Activated CD4-positive, alpha-beta T cell treated with anti-CD3 and anti-CD28 coated beads, Interleukin-2, amount 10 ng/mL, durations not matched to agents 7 days and 5 days (primary cell): ENCODE data around the gene SEMA3A. TPM values are rescaled to one million over a fixed set of nuclear protein-coding genes. Genes with fewer than 3 reads are reported as not detected.

Experiments
- CTCF ChIA-PET: fragments of 350-600 bp; sonication (Branson Sonifier 250); formaldehyde crosslinking; loops from one replicate; lab custom pipeline; 2021; ENCODE audit warnings: antibody characterized with exemption; lab: Charles Lee
- POLR2A ChIA-PET: fragments of 350-600 bp; sonication (Branson Sonifier 250); formaldehyde crosslinking; loops from one replicate; lab custom pipeline; 2021; ENCODE audit warnings: antibody characterized with exemption; lab: Charles Lee
- DNase-seq: peaks from one replicate; pipeline ENCODE4 v3.0.0-alpha.2; 2020
- H3K27ac Mint-ChIP-seq: one replicate; pipeline ENCODE4 v1.8.0; 2021; ENCODE audit warnings: mild to moderate bottlenecking, moderate library complexity, mixed read lengths
- H3K27me3 Mint-ChIP-seq: one replicate; pipeline ENCODE4 v1.8.0; 2021; ENCODE audit warnings: mixed read lengths
- H3K36me3 Mint-ChIP-seq: one replicate; pipeline ENCODE4 v1.8.0; 2021; ENCODE audit warnings: low read depth, mixed read lengths
- H3K4me1 Mint-ChIP-seq: one replicate; pipeline ENCODE4 v1.8.0; 2021; ENCODE audit warnings: mixed read lengths
- H3K4me3 Mint-ChIP-seq: one replicate; pipeline ENCODE4 v1.8.0; 2021; ENCODE audit warnings: mild to moderate bottlenecking, moderate library complexity, mixed read lengths
- H3K9me3 Mint-ChIP-seq: one replicate; pipeline ENCODE4 v1.8.0; 2021; ENCODE audit warnings: mixed read lengths
- total RNA-seq, 2 experiments: library from RNA; stranded (reverse); gene quantifications; one replicate each; pipeline ENCODE4 v1.2.3, GENCODE V29; 2021

Gene SEMA3A
- total RNA-seq, 2 experiments from 2014 or later: 1.3 to 1.4 TPM

- no peak for DNase-seq
- Mint-ChIP-seq H3K36me3 (no peaks in the 10 kb centered on the region), H3K4me1 (no peaks in the 10 kb centered on the region), H3K27me3 (no peaks in the 10 kb centered on the region), H3K27ac (no peak overlapping the region), H3K9me3 (no peaks in the 10 kb centered on the region), H3K4me3 (no peak overlapping the region)
- POLR2A ChIA-PET: no interaction called here
- CTCF ChIA-PET: no interaction called here
Measured at GRCh38 chr7:83984076-83984475, 210.5 kb downstream of the SEMA3A start.

DNA sequence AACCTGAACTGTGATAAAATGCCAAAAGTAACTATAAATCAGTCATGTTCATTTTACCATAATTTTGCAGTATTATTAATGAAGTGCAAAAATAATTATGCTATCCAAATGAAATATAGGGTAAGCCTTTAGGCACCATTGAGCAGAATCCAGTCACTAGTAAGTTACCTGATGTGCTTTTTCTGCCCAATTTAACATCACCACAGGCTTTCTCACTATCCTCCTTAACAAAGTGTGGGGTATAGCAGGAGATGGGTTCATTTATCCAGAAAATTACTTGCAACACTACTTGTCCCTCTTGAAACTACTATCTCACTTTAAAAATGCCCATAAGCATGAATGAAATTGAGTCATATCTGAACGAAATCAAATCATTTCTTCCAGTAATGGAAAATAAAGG lies 211.0 kb downstream of the SEMA3A start:
- Mint-ChIP-seq H3K36me3 (no peaks in the 10 kb centered on the region), H3K4me3 (no peak overlapping the region), H3K9me3 (no peaks in the 10 kb centered on the region), H3K27ac (no peak overlapping the region), H3K4me1 (no peaks in the 10 kb centered on the region), H3K27me3 (no peaks in the 10 kb centered on the region)
- ChIA-PET POLR2A (no interaction called here), CTCF (no interaction called here)
- DNase-seq: no peak

DNA sequence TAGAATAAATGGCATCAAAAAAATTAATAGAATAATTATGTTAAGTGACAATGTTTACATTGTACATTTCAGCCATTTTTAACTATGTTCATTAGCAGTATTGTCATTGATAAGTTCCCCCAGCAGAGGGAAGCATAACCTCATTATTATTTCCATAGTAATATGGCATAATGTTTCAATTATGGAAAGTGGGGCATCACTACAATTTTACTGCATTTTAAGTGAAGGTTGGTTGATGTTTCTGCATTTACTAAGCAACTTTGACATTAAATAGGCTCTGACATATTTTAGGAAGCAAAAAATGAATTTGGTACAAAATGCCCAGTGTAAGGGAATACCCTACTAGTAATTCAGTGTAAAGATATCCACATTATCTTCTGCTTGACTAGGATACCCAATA lies 218.3 kb downstream of the SEMA3A start:
- H3K36me3 Mint-ChIP-seq: no peaks in the 10 kb centered on the region
- no peaks in the 10 kb centered on the region for H3K27me3 Mint-ChIP-seq
- no peak overlapping the region for H3K4me3 Mint-ChIP-seq
- peaks cover 2% of the 10 kb centered on the region for H3K4me1 Mint-ChIP-seq
- no peak overlapping the region for H3K27ac Mint-ChIP-seq
- no peaks in the 10 kb centered on the region for H3K9me3 Mint-ChIP-seq
- peak; percentile 48 for DNase-seq
- ChIA-PET CTCF (no interaction called here), POLR2A (no interaction called here)

DNA sequence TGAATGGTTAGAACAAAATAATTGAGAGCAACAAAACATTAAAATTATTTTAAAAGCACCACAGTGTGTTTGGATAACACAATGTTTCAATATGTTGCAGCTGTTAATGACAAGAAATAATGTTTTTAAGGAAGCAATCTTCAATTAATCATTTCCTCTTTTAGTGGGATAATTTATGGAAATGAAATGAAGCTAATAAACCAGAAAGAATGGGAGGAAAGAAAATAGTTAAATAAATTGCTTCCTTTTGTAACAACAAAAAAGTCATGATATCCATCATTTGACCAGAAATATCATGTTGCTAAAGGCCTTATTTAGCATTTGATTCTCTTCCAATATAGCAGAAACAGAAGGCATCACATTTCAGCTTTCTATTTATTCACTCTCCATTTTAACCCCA lies 224.5 kb downstream of the SEMA3A start:
- CTCF ChIA-PET: no interaction called here
- DNase-seq: no peak
- Mint-ChIP-seq H3K27me3 (no peaks in the 10 kb centered on the region), H3K4me3 (no peak overlapping the region), H3K27ac (no peak overlapping the region), H3K4me1 (no peaks in the 10 kb centered on the region), H3K36me3 (no peaks in the 10 kb centered on the region), H3K9me3 (no peaks in the 10 kb centered on the region)
- POLR2A ChIA-PET: no interaction called here

DNA sequence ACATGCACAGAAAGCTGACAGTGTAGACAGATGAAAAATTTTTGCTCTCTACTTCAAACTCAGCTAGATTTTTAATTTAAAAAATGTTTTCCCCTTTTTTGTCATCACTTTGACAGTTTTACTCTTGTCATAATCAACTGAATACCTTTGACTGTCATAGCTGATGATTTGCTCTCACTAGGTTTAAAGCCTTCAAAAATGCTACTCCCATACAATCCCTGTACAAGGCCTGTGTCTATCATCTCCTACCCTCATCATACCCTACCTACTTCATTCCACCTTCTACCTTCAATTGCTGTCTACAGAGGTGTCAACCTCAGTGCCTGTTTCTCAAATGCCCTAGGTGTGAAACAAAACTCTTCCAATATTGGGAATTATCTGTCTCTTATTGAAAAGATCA lies 230.3 kb downstream of the SEMA3A start:
- no peak for DNase-seq
- ChIA-PET CTCF (no interaction called here), POLR2A (no interaction called here)

DNA sequence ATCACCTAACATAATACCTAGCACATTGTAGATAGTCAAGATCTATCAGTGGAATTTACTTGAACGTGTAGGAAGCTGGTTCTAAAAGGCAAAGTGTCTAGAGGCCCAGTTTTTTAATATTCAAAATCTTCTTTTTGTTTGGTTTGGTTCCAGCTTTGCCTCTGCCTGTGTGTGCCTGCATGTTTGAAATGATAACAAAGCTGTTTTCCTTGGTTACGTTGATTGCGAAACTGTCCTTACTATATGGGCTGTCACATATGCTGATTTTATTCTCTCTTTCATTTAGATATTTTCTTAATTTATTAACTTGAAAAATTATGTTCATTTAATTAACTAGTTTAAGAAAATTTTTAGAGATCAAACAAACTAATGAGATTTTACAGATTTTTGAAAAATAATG lies 237.3 kb downstream of the SEMA3A start:
- DNase-seq: no peak
- peaks cover 4% of the 10 kb centered on the region for H3K27me3 Mint-ChIP-seq
- no peaks in the 10 kb centered on the region for H3K9me3 Mint-ChIP-seq
- CTCF ChIA-PET: interaction anchor here (1.3 kb wide), 1 partner anchor 21 kb away, joined by 3 read pairs; no protein-coding TSS in a partner anchor
- H3K4me3 Mint-ChIP-seq: no peak overlapping the region
- no peak overlapping the region for H3K27ac Mint-ChIP-seq
- no peaks in the 10 kb centered on the region for H3K4me1 Mint-ChIP-seq
- H3K36me3 Mint-ChIP-seq: no peaks in the 10 kb centered on the region
- POLR2A ChIA-PET: no interaction called here

More for the DNA sequence above, 230.3 kb downstream of the SEMA3A start:
- Mint-ChIP-seq H3K27me3 (no peaks in the 10 kb centered on the region), H3K9me3 (no peaks in the 10 kb centered on the region), H3K4me3 (no peak overlapping the region), H3K27ac (peak overlapping the region; percentile 13), H3K4me1 (no peaks in the 10 kb centered on the region), H3K36me3 (no peaks in the 10 kb centered on the region)

GRCh38 chr7:83956104-83956503 lies 238.5 kb downstream of the SEMA3A start:
- ChIA-PET POLR2A (no interaction called here), CTCF (no interaction called here)
- no peak for DNase-seq
- H3K36me3 Mint-ChIP-seq: no peaks in the 10 kb centered on the region
- H3K27me3 Mint-ChIP-seq: peaks cover 4% of the 10 kb centered on the region
- no peak overlapping the region for H3K4me3 Mint-ChIP-seq
- no peaks in the 10 kb centered on the region for H3K4me1 Mint-ChIP-seq
- H3K9me3 Mint-ChIP-seq: no peaks in the 10 kb centered on the region
- H3K27ac Mint-ChIP-seq: no peak overlapping the region

- no peak overlapping the region for H3K27ac Mint-ChIP-seq
- POLR2A ChIA-PET: no interaction called here
- H3K27me3 Mint-ChIP-seq: peaks cover 4% of the 10 kb centered on the region
- no peaks in the 10 kb centered on the region for H3K9me3 Mint-ChIP-seq
- CTCF ChIA-PET: no interaction called here
- no peak overlapping the region for H3K4me3 Mint-ChIP-seq
- no peaks in the 10 kb centered on the region for H3K4me1 Mint-ChIP-seq
- H3K36me3 Mint-ChIP-seq: no peaks in the 10 kb centered on the region
- no peak for DNase-seq
Measured at GRCh38 chr7:83952236-83952635, 242.4 kb downstream of the SEMA3A start.

- Mint-ChIP-seq H3K27ac (no peak overlapping the region), H3K9me3 (no peaks in the 10 kb centered on the region), H3K4me1 (no peaks in the 10 kb centered on the region), H3K36me3 (no peaks in the 10 kb centered on the region), H3K27me3 (no peaks in the 10 kb centered on the region), H3K4me3 (no peak overlapping the region)
- ChIA-PET POLR2A (no interaction called here), CTCF (no interaction called here)
- no peak for DNase-seq
Measured at GRCh38 chr7:83947260-83947659, 247.3 kb downstream of the SEMA3A start.

GRCh38 chr7:83946801-83947200 lies 247.8 kb downstream of the SEMA3A start:
- CTCF ChIA-PET: no interaction called here
- H3K27ac Mint-ChIP-seq: no peak overlapping the region
- H3K9me3 Mint-ChIP-seq: no peaks in the 10 kb centered on the region
- H3K4me1 Mint-ChIP-seq: no peaks in the 10 kb centered on the region
- no peak overlapping the region for H3K4me3 Mint-ChIP-seq
- POLR2A ChIA-PET: no interaction called here
- no peaks in the 10 kb centered on the region for H3K27me3 Mint-ChIP-seq
- no peaks in the 10 kb centered on the region for H3K36me3 Mint-ChIP-seq
- no peak for DNase-seq

DNA sequence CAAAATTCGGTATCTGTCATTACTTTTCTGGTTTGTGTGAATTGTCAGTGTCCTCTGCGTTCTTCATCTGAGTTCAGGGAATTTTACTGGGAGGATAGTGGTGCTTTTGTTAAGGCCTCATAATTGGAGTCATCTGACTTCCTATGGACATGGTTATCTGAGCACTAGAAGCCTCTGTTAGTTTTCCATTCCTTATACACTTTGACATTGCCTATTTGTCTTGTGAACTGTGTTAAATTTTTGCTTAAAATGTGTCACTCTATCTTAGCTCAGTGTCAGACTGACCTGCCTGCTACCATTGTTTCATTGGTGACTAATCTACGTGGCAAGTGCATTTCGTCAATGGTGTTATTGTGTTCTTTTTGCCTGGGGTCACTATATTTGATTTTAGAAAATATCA lies 253.3 kb downstream of the SEMA3A start:
- no peak for DNase-seq
- no peak overlapping the region for H3K27ac Mint-ChIP-seq
- no peaks in the 10 kb centered on the region for H3K27me3 Mint-ChIP-seq
- POLR2A ChIA-PET: no interaction called here
- no peaks in the 10 kb centered on the region for H3K9me3 Mint-ChIP-seq
- CTCF ChIA-PET: no interaction called here
- H3K4me3 Mint-ChIP-seq: no peak overlapping the region
- no peaks in the 10 kb centered on the region for H3K36me3 Mint-ChIP-seq
- no peaks in the 10 kb centered on the region for H3K4me1 Mint-ChIP-seq

- no peaks in the 10 kb centered on the region for H3K9me3 Mint-ChIP-seq
- no peak for DNase-seq
- no peak overlapping the region for H3K27ac Mint-ChIP-seq
- CTCF ChIA-PET: no interaction called here
- no peaks in the 10 kb centered on the region for H3K27me3 Mint-ChIP-seq
- POLR2A ChIA-PET: no interaction called here
- H3K4me1 Mint-ChIP-seq: no peaks in the 10 kb centered on the region
- no peaks in the 10 kb centered on the region for H3K36me3 Mint-ChIP-seq
- no peak overlapping the region for H3K4me3 Mint-ChIP-seq
Measured at GRCh38 chr7:83937930-83938329, 256.7 kb downstream of the SEMA3A start.

DNA sequence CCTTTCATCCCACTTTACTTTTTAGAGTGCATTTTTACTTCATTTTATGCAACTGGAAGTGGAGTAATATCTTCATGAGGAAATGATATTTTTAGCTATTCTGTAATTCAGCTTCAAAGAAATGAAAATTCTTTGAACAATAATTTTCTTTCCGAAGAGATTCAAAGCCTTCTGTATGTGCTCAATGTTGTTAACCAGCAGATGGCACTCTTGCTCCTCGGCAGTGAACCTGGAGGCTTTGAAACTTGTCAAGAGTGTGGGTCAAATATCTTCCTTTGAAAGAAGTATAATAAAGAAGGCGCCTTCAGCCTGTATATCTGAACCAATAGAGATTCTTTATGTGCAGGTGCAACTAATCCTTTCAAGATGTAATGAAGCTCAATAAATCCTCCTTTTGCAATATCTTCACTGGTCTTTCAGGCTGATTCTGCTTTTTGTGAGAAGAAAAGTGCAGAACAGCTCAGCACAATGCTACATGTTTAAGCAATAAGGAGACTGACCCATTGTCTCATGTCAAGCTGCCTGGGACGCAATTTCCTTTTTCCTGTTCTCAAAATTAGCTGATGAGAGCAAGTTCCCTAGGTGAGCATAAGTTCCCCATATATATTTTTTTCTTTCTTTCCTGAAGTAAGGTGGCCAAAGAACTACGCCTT lies 258.4 kb downstream of the SEMA3A start:
- Mint-ChIP-seq H3K4me1 (no peaks in the 10 kb centered on the region), H3K27ac (no peak overlapping the region), H3K36me3 (no peaks in the 10 kb centered on the region), H3K4me3 (no peak overlapping the region), H3K9me3 (no peaks in the 10 kb centered on the region), H3K27me3 (no peaks in the 10 kb centered on the region)
- POLR2A ChIA-PET: no interaction called here
- CTCF ChIA-PET: interaction anchor here (0.7 to 1.2 kb wide), 2 partner anchors 9 to 21 kb away, joined by 3 read pairs; no protein-coding TSS in a partner anchor
- DNase-seq: peak; percentile 69

DNA sequence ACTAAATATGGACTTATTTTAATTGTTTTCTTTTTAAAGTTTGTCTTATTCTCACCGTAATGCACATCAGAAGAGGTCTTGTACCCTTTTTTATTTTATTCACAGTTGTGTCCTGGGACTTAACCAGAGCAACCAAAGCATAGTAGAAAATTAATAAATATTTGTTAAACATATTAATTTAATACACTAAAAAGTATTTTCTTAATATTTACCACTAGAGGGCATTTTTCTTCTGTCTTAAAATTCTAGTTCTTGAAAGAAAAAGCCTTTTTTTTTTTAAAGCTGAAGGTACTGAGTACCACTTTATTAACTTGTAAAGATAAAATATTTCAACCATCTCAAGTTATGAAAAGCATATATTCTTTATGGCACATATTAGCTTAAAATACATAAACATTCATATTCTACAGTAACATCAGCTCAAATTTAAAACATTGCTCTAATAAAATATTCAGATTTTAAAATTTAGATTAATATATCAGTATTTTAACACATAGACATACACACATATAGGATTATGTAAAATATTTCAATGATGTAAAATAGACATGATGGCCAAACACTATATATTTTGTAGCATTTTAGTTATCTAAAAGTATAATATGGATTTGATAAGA lies 260.4 kb downstream of the SEMA3A start:
- Mint-ChIP-seq H3K27ac (no peak overlapping the region), H3K36me3 (no peaks in the 10 kb centered on the region), H3K9me3 (no peaks in the 10 kb centered on the region), H3K4me1 (no peaks in the 10 kb centered on the region), H3K4me3 (no peak overlapping the region), H3K27me3 (no peaks in the 10 kb centered on the region)
- no peak for DNase-seq
- CTCF ChIA-PET: interaction anchor here (0.6 kb wide), 1 partner anchor 76 kb away, joined by 3 read pairs; no protein-coding TSS in a partner anchor
- POLR2A ChIA-PET: no interaction called here
